Stimulated activated CD4-positive, alpha-beta T cell treated with anti-CD3 and anti-CD28 coated beads, Interleukin-1b, Interleukin-23, amount 100 ng/mL, for 48 hours (primary cell): Measurements from ENCODE around the gene ASL.
"Not testable (repeated sequence)": the region's sequence is repeated elsewhere in the genome, so short reads cannot be mapped to it uniquely, and the experiment has no call there.

Experiments
- DNase-seq: peaks from one replicate; pipeline ENCODE4 v3.0.0-alpha.2; 2020

Gene ASL

DNA sequence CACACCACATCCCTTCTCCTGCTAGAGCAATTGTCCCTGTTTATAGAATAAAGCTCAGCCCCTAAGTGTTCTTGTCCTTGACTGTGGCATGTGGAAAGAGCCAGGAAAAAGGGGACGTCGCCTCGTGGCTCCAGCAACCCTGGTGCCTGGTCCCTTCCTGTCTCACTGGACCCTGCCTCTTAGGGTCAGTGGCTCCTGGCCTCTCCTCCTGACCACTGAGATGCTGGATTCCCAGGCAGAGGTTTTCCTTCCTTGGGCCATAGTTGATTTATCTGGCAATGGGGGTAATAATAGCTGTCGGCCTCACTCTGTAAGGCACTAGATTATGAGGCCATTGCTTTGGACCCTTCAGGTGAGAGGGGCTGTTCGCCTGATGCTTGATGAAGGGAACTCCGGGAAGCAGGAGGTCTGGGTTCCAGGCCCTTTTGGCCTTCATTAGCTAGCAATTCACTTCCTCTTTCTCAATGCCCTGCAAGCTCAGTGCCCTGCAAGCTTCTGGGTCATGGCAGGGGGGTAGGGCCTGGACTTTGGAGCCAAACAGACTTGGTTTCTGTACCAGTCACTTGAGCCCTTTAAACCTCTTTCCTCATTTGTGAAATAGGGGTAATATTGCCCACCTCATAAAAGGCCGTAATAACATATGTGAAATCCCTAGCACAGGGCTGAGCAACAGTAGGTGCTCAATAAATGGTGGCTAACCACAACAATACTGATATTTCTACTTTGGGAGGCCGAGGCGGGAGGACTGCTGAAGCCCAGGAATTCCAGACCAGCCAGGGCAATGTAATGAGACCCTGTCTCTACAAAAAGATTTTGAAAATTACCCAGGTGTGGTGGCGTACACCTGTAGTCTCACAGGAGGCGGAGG, 1.1 kb downstream of the ASL start:
- no peak for DNase-seq

DNA sequence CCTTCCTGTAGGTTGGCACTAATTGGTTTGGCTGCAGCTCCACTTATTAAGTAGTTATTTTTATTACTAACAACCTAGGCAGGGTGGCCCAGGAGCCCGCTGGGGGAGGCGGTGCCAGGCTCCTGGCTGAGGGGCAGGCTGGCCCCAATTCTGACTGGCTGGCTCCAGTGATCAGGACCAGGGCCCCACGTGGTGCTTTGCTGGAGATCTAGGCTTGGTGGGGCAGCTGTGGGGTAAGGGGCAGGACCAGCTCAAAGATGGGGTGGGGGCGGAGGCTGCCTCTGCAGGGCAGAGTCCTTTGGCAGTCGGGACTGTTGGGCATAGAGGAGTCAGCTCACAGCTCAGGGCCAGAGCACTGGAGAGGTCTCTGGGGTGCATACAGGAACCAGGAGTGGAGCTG, 2.4 kb downstream of the ASL start:
- DNase-seq: no peak

DNA sequence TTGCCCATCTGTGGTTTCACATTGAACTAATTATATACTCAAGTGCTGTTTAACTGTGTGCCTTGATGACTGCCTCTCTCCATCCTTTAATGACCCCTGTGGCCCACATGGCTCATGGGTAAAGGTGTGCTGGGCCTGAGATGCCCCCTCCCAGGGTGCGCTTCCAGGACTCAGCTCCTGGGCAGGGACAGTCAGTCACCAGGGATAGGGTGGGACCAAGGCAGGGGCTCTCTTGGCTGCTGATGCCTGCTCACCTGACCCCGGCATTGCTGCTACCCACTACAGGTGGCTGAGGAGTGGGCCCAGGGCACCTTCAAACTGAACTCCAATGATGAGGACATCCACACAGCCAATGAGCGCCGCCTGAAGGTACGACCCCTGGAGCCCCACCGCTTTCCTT, 6.5 kb downstream of the ASL start:
- no peak for DNase-seq

DNA sequence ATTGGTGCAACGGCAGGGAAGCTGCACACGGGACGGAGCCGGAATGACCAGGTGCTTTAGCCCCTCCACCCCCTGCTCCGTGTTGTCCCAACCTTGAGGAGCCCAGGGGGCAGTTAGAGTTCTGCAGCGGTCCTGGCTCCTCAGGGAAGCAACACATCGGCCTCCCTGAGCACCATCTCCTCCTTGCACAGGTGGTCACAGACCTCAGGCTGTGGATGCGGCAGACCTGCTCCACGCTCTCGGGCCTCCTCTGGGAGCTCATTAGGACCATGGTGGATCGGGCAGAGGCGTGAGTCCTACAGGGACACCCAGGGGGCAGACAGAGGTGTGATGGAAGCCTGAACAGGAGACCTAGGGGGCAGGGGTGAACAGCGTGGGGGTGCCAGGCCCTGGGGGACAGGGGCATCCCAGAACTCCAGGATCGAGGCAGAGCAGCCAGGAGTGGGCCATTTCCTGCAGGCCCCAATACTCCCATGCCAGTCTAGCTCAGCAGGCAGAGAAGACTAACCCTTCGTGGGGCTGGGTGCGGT, 7.3 kb downstream of the ASL start:
- DNase-seq: no peak

DNA sequence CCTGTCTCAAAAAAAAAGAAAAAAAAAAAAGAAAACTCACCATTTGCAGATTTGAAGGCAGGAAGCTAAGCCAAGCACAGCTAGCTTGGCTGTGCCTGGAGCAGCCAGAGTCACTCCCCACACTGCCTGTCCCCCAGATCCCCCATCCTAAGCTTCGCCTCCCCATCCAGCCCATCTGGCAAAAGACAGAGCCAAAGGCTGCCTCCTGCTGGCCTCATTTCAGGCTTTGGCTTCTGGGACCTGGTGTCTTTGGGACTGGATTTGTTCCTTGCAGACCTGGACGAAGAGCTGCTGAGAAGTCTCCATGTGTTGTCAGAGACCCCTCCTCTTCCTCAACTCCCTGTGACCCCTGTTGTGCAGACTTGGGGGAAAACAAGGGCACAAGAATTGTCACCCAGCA, 8.1 kb downstream of the ASL start:
- no peak for DNase-seq

DNA sequence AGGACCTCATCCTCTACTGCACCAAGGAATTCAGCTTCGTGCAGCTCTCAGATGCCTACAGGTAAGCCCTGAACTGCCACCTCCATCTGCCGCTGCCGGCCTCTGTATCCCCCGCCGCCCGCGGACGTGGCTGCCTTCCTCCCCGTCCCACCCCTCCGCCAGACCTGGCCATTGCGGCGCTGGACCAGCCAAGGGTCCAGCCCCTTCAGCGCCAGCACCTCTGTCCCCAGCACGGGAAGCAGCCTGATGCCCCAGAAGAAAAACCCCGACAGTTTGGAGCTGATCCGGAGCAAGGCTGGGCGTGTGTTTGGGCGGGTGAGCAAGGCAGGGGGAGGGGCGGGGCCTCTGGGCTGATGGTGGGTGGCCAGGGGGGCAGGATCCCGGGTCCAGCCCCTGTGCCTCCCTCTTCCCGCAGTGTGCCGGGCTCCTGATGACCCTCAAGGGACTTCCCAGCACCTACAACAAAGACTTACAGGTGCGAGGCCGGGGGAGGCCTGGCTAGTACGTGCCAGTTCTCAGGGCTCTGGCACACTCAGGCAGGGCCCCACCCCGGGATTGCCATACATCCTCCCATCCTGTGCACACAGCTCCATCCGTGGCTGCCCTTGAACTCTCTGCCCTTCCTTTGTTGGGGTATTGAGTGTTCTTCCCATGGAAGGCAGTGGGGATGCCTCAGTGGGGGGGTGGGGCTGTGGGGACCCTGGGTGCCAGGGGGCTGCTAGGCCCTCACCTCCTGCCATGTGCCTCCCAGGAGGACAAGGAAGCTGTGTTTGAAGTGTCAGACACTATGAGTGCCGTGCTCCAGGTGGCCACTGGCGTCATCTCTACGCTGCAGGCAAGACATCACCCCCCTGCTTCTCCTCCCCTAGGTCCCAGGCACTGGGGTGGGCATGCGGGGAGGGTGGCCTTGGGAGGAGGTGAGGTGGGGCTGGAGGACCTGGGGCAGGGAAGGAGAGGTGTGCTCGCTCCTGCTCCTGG, 13.5 kb downstream of the ASL start:
- DNase-seq: no peak

DNA sequence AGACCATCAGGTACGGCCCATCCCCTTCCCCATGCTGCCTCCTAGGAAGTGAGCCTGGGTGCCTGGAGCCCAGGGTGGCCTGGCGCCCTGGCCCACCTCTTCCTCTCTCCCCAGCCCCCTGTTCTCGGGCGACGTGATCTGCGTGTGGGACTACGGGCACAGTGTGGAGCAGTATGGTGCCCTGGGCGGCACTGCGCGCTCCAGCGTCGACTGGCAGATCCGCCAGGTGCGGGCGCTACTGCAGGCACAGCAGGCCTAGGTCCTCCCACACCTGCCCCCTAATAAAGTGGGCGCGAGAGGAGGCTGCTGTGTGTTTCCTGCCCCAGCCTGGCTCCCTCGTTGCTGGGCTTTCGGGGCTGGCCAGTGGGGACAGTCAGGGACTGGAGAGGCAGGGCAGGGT, 17.0 kb downstream of the ASL start:
- no peak for DNase-seq

DNA sequence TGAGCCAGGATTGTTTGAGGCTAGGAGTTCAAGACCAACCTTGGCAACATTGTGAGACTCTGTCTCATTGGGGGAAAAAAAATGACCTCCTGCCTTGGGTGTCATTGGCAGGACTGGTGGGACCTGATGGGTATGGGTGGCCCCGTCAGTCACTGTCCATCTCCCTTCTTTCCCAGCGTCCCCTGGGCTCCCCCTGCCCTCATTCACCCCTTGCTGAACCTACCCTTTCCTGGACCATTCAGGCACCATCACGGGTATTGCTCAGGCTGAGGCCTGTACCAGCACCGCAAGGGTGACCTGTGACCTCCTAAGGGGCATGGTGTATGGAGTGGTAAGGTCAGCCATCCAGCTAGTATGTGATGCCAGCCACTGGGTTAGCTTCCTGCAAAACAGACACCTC, 19.4 kb downstream of the ASL start:
- no peak for DNase-seq

DNA sequence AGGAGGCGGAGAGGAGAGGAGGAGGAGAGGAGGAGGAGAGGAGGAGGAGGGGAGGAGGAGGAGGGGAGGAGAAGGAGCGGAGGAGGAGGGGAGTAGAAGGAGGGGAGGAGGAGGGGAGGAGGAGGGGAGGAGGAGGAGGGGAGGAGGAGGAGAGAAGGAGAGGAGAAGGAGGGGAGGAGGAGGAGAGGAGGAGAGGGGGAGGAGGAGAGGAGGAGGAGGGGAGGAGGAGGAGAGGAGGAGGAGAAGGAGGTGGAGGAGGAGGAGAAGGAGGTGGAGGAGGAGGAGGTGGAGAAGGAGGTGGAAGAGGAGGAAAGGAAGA, 23.6 kb downstream of the ASL start:
- no peak for DNase-seq

DNA sequence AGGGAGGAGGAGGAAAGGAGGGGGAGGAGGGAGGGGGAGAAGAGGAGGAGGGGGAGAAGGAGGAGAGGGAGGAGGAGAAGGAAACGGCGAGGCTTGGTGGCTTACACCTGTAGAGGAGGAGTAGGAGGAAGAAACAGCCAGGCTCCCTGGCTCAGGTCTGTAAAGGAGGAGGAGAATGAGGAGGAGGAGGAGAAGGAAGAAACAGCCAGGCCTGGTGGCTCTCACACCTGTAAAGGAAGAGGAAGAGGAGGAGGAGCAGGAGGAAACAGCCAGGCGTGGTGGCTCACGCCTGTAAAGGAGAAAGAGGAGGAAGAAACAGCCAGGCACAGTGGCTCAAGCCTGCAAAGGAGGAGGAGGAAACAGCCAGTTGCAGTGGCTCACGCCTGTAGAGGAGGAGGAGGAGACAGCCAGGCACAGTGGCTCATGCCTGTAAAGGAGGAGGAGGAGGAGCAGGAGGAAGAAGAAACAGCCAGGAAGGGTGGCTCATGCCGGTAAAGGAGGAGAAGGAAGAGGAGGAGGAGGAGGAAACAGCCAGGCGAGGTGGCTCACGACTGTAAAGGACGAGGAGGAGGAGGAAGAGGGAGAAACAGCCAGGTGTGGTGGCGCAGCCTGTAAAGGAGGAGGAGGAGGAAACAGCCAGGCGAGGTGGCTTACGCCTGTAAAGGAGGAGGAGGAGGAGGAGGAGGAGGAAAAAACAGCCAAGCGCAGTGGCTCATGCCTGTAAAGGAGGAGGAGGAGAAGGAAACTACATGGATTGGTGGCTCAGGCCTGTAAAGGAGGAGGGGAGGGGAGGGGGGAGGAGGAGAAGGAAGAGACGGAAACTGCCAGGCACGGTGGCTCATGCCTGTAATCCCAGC, 24.2 kb downstream of the ASL start:
- peak; percentile 17 for DNase-seq

DNA sequence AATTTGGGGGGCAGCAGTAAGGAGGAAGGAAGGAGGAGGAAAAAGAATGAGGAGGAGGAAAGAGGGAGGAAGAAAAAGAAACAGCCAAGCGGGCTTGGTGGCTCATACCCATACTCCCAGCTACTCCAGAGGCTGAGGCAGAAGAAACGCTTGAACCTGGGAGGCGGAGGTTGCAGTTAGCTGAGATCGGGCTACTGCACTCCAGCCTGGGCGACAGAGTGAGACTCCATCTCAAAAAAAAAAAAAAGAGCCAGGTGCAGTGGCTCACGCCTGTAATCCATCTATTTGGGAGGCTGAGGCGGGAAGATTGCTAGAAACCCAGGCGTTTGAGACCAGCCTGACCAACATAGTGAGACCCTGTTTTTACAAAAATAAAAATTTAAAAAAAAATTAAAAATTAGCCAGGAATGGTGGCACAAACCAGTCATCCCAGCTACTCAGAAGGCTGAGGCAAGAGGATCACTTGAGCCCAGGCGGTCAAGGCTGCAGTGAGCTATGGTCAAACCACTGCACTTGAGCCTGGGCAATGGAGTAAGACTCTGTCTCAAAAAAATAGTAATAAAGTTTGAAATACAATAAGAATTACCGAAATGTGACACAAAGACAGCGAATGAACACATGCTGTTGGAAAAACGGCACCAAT, 24.9 kb downstream of the ASL start:
- DNase-seq: no peak

DNA sequence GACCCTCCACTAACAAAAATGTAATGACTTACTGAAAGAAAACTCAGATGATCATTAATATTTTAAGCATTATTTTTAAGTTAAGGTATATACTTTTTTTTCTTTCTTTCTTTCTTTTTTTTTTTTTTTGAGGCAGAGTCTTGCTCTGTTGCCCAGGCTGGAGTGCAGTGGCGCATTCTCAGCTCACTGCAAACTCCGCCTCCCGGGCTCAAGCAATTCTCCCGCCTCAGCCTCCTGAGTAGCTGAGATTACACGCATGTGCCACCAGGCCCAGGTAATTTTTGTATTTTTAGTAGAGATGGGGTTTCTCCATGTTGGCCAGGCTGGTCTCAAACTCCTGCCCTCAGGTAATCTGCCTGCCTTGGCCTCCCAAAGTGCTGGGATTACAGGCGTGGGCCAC, 26.5 kb downstream of the ASL start:
- not testable (repeated sequence) for DNase-seq

DNA sequence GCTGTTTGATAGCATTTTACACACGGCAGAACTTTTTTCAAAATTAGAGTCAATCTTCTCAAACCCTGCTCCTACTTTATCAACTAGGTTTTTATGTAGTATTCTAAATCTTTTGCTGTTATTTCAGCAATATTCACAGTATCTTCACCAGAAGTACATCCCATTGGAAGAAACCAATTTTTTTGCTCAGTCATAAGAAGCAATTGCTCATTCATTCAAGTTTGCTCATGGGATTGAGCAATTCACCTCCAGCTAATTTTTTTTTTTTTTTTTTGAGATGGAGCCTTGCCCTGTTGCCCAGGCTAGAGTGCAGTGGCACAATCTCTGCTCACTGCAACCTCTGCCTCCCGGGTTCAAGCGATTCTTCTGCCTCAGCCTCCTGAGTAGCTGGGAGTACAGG, 28.4 kb downstream of the ASL start:
- not testable (repeated sequence) for DNase-seq

DNA sequence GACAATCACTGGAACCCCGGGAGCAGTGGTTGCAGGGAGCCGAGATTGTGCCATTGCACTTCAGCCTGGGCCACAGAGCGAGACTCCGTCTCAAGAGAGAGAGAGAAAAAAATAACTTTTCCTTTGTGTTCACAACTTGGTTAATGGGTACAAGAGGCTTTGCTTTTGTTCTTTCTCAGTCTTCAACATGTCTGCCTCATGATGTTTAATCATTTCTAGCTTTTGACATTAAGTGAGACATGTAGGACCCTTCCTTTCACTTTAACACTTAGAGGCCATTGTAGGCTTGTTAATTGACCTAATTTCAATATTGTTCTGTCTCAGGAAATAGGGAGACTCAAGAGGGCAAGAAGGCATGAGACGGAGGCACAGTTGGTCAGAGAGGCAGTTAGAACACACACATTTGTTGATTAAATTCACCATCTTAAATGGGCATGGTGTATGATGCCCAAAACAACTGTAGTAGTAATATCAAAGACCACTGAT, 29.7 kb downstream of the ASL start:
- DNase-seq: no peak

DNA sequence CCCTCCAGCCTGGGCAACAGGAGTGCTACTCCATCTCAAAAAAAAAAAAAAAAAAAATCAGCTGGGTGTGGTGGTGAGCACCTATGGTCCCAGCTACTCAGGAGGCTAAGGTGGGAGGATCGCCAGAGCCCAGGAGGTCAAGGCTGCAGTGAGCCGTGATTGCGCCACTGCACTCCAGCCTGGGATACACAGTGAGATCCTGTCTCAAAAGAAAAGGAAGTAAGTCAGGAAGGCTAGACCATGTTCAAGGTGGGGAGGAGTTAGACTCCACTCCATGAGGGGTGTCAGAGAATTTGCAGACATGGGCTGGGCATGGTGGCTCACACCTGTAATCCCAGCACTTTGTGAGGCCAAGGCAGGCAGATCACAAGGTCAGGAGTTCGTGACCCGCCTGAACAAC, 32.8 kb downstream of the ASL start:
- DNase-seq: not testable (repeated sequence)

DNA sequence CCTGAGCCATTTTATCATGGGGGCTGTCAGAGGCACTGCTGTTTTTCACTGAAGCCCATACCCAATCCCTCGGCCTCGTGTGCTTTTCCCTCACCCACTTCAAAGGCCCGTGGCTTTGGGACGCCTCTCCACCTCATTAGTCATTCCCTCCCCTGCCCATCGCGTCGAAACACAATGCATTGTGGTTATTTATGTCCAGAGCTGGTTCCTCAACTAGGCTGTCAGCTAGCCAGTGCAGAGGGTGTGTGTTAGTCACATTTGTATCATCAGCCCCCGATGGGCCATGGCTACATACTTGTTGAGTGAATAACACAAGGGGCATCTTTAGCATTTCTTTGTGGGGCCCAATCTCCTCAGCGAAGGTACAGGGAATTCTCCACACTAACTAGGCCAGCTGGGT, 35.2 kb downstream of the ASL start:
- no peak for DNase-seq

DNA sequence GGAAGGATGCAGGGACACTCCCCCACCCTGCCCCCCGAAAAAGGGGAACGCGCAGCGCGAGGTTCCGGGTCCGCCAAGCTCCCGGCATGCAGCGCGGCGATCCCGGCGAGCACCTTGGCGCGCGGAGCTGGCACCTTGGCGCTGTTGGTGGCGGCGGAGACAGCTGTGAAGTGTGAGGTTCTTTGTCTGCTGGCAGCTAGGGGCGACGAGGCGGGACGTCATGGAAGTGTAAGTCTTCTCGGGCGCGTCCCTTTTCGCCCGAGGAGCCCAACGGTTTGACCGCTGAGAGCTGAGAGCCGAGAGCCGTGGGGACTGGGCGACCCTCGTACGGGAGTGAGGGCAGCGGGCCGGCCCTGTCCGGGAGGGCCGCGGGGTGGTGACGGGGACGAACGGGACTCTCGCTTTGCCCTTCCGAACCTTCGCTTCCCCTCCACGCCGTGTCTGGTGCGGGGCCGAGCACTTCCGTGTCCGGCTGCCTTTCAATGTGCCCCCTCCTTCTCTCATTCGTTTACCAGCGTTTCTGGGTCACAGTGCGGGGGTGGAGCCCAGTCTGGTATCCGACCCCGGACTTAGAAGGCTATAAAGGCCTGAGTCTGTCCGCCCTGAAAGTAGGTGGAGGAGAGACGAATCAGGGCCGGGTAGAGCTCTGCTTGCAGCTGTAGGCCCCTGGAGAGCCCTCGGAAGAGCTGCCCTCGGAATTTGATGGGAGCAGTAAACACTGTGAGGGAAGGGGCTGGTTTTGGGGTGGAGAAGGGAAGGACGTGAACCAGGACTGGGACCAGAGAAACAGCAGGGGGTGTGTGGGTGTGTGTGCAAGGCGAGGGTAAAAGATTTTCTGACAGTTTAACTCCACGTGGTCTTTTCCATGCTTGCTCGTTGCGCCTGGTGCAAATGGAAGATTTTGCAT, 39.4 kb downstream of the ASL start, which contains the start of gene CRCP:
Gene CRCP, plus strand, starts transcription at position 105 of the 907 bp plus-strand sequence. Its CDS starts 116 bp downstream, at position 221.
- DNase-seq: peak; percentile 83

DNA sequence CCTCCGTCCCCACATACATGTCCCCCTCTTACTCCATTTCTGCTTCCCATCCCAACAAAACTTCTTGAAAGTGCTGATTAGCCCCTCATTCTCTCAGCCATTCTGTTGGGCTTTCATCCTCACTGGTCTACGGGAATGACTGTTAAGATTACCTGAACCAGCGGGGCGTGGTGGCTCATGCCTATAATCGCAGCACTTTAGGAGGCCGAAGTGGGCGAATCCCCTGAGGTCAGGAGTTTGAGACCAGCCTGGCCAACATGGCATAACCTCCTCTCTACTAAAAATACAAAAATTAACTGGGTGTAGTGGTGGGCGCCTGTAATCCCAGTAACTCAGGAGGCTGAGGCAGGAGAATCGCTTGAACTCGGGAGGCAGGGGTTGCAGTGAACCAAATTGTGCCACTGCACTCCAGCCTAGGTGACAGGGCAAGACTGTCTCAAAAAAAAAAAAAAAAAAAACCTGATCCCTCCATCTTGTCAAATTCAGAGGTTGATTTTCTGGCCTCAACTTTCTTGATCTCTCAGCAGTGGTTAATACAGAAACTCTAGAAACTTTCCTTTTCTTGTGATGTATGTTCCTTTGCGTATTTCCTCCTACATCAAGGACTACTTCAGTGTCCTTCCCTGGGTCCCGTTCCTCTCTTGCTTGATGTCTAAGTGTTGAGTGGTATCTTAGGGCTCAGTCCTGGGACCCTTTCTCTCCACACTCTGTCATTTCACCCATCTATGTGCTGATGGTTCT, 41.2 kb downstream of the ASL start:
- not testable (repeated sequence) for DNase-seq

DNA sequence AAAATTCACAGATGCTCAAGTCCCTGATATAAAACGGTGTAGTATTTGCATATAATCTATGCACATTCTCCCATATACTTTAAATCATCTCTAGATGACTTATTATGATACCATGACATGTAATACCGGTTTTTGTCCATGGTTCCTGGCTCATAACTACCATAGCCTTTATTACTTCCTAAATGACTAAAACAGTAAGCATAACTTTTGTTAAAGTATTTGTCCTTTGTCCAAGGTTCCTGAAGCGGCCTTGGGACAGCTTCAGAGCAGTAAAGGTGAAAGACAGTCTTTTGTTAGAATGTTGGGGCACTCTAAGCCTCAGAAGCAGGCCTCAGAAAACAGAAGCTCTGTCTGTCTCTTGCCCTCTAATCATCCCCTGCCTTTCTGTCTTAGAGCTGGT, 43.0 kb downstream of the ASL start:
- DNase-seq: no peak

DNA sequence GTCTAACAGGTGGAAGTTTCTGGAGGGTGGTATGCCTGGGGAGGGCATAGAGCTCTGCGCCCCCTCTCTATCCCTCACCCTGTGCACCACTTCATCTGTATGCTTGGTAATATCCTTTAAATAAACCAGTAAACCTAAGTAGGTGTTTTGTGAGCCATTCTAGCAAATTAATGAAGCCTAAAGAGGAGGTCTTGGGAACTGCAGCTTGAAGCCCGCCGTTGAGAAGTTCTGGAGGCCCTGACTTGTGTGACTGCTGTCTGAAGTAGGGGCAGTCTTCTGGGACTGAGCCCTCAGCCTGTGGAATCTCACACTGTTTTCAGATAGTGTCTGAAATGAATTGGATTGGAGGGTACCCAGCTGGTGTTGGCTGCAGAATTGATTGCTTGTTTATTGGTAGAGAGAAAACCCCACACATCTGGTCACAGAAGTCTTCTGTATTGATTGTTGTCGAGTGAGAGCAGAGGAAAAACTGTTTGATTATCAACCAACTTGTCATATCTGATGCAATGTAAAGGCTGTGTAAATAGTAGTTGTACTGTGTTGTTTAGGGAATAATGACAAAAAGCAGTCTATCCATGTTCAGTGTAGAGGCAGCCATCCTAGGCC, 43.7 kb downstream of the ASL start:
- no peak for DNase-seq
